CD4-positive, alpha-beta T cell treated with Interleukin-15 for 4 hours (primary cell): ENCODE measurements around the gene HS3ST6.
A peak's percentile ranks its signal among the peaks of the same experiment; 100 is the strongest.
"Not testable (repeated sequence)": the region's sequence is repeated elsewhere in the genome, so short reads cannot be mapped to it uniquely, and the experiment has no call there.

Source experiments
- DNase-seq: peaks from one replicate; pipeline ENCODE4 v3.0.0-alpha.2; 2020; ENCODE audit warnings: low spot score

The HS3ST6 gene

GRCh38 chr16:1946495-1947368, 28.5 kb upstream of the HS3ST6 start:
- no peak for DNase-seq

GRCh38 chr16:1945559-1946391, 27.6 kb upstream of the HS3ST6 start:
- no peak for DNase-seq

GRCh38 chr16:1944612-1945199, 26.5 kb upstream of the HS3ST6 start:
- DNase-seq = no peak

- DNase-seq = peak; percentile 98
These were observed 24.9 kb upstream of the HS3ST6 start, which contains the start of gene MSRB1 for GRCh38 chr16:1942810-1943726. Gene MSRB1, minus strand, starts transcription at chr16:1943199. Its CDS starts 43 bp downstream, at chr16:1943156.

- DNase-seq = peak; percentile 19
These were observed 24.0 kb upstream of the HS3ST6 start for GRCh38 chr16:1942047-1942809.

- DNase-seq = no peak
These were observed 23.2 kb upstream of the HS3ST6 start for GRCh38 chr16:1941162-1942046.

GRCh38 chr16:1940273-1941161, 22.3 kb upstream of the HS3ST6 start:
- DNase-seq = no peak

GRCh38 chr16:1939833-1940232, 21.6 kb upstream of the HS3ST6 start:
- DNase-seq = not testable (repeated sequence)

- no peak for DNase-seq
These were observed 20.7 kb upstream of the HS3ST6 start for GRCh38 chr16:1938910-1939309.

- DNase-seq = no peak
These were observed 20.1 kb upstream of the HS3ST6 start for GRCh38 chr16:1938316-1938715.

- DNase-seq = no peak
These were observed 18.8 kb upstream of the HS3ST6 start for GRCh38 chr16:1936945-1937479.

- DNase-seq = no peak
These were observed 15.0 kb upstream of the HS3ST6 start for GRCh38 chr16:1933097-1933661.

- no peak for DNase-seq
These were observed 14.1 kb upstream of the HS3ST6 start for GRCh38 chr16:1932050-1933028.

GRCh38 chr16:1930338-1930720, 12.1 kb upstream of the HS3ST6 start:
- no peak for DNase-seq

- DNase-seq = peak; percentile 90
These were observed 11.5 kb upstream of the HS3ST6 start for GRCh38 chr16:1929578-1930337.

- DNase-seq = no peak
These were observed 10.9 kb upstream of the HS3ST6 start for GRCh38 chr16:1929105-1929504.
